Subcutaneous abdominal adipose tissue (tissue), 5 donors: ENCODE data around the gene GNAS-AS1.

Experiments
- H3K27ac ChIP-seq: one replicate; pipeline ENCODE4 v1.7.0; 2013; ENCODE audit warnings: low read depth, mild to moderate bottlenecking, inconsistent platforms, low read length, moderate library complexity
- H3K27me3 ChIP-seq, 5 donors: one replicate each; pipeline ENCODE4 v1.7.0; 2013; ENCODE audit warnings: low read length in 5 of 5, inconsistent platforms in 1 of 5; ENCODE audit not compliant: control insufficient read depth in 5 of 5, insufficient read depth in 4 of 5
- H3K36me3 ChIP-seq, 5 donors: one replicate each; pipeline ENCODE4 v1.7.0; 2013; ENCODE audit warnings: low read length in 5 of 5; ENCODE audit not compliant: control insufficient read depth in 5 of 5, insufficient read depth in 5 of 5
- H3K4me1 ChIP-seq, 5 donors: one replicate each; pipeline ENCODE4 v1.7.0; 2013; ENCODE audit warnings: low read length in 5 of 5, mild to moderate bottlenecking in 3 of 5, moderate library complexity in 1 of 5; ENCODE audit not compliant: control insufficient read depth in 5 of 5, insufficient read depth in 5 of 5
- H3K4me3 ChIP-seq, 5 donors: one replicate each; pipeline ENCODE4 v1.7.0; 2013; ENCODE audit warnings: low read length in 5 of 5, low read depth in 1 of 5
- H3K9ac ChIP-seq, 5 donors: one replicate each; pipeline ENCODE4 v1.7.0; 2013; ENCODE audit warnings: low read length in 5 of 5, mild to moderate bottlenecking in 4 of 5, moderate library complexity in 3 of 5
- H3K9me3 ChIP-seq, 5 donors: one replicate each; pipeline ENCODE4 v1.7.0; 2013; ENCODE audit warnings: low read length in 5 of 5; ENCODE audit not compliant: control insufficient read depth in 5 of 5
- donor health status: healthy.
- donor health status: healthy.
- donor health status: healthy.
- donor health status: healthy.
- donor health status: healthy.

GNAS-AS1 gene

DNA sequence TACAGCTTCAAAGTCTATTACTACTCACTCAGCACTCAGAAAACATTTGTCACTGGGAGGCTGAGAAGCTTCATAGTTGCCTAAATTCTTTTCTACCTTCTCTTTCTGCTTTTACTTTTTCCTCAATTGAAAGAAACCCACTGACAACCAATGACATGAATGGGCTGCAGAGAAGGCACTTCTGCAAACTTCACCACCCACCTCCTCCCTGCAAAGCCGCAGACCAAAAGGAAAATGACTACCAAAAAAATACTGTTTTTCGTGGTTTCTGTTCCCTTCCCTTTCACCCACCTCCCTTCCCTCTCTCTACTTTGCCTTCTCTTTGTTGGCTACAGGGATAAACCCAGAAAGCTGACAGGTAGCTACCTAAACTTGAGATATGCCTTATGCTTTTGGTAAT lies 3.2 kb downstream of the GNAS-AS1 start:
- H3K9me3 ChIP-seq = no peaks in the 10 kb centered on the region
- H3K9ac ChIP-seq = no peak overlapping the region
- H3K27ac ChIP-seq = no peak overlapping the region
- peaks cover 0 to 29% (median 27%) of the 10 kb centered on the region in 5 donors for H3K27me3 ChIP-seq
- H3K4me1 ChIP-seq = peaks cover 0 to 26% (median 16%) of the 10 kb centered on the region in 5 donors
- H3K36me3 ChIP-seq = no peaks in the 10 kb centered on the region
- H3K4me3 ChIP-seq = no peak overlapping the region

DNA sequence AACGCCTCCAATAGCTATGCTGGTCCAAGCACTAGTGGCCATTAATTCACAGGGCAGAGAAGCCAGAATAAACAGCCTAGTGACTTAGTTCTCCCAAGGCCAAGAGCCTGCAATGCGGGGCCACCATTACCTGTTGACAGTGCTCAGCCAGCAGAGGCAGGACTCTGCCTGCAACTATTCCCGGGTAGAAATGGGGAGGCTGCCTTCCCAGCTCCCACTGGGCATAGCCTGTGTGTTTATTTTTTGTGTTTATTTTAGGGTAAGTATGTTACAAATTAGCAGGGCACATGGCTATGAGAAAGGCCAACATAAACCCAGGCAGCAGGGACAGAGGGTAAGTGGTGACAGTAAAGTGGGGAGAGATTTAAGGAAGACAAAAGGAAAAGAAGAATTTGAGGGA lies 5.0 kb downstream of the GNAS-AS1 start:
- H3K4me3 ChIP-seq = no peak overlapping the region
- H3K27me3 ChIP-seq = peaks cover 0 to 26% (median 19%) of the 10 kb centered on the region in 5 donors
- no peaks in the 10 kb centered on the region for H3K9me3 ChIP-seq
- no peaks in the 10 kb centered on the region for H3K36me3 ChIP-seq
- H3K4me1 ChIP-seq = peaks cover 0 to 9% (median 3%) of the 10 kb centered on the region in 5 donors
- no peak overlapping the region for H3K9ac ChIP-seq
- H3K27ac ChIP-seq = no peak overlapping the region

DNA sequence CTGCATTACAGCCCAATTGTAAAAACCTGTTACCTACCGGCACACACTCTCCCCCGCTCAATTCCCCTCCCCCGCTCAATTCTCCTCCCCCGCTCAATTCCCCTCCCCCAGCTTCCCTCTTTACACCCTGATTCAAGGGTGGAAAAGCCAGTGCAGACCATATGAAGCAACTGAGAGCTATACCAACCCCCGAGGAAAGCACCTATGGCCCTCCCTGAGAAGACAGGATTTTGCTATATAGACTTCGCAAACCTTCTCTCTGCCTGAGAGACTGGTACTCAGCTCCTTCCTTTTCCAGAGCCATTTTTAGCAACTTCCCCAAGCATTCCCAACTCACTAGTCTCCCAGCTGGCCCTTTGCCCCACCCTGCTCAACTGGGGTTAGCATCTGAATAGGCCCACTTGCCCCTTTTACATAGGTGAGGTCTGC lies 7.6 kb downstream of the GNAS-AS1 start:
- Histone ChIP-seq H3K4me1 (peaks cover 0 to 16% (median 4%) of the 10 kb centered on the region in 5 donors), H3K9me3 (no peaks in the 10 kb centered on the region), H3K9ac (no peak overlapping the region), H3K36me3 (no peaks in the 10 kb centered on the region), H3K4me3 (no peak overlapping the region), H3K27me3 (peaks cover 4 to 34% (median 26%) of the 10 kb centered on the region in 5 donors), H3K27ac (no peak overlapping the region)

DNA sequence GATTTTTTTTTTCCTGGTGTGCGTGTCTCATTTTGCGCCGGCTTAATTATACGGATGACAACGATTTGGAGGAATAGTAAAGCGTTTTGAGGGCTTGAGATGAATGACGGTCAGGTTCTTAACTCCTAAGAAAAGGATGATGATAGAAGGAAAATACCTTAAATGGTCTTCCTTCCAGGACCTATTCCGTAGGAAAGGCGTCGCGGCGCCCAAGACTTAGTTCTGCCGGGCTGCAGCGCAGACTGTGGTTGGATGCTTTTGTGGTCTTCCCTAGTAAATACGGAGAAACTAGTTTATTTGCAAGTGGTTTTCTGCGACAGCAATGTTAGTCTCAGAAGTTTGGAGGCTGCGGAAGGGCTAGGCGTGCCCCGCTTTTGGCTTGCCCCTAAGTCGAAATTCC lies 8.4 kb downstream of the GNAS-AS1 start:
- Histone ChIP-seq H3K9ac (no peak overlapping the region), H3K4me1 (peaks cover 0 to 16% (median 4%) of the 10 kb centered on the region in 5 donors), H3K4me3 (no peak overlapping the region), H3K27me3 (peaks cover 4 to 37% (median 26%) of the 10 kb centered on the region in 5 donors), H3K9me3 (no peaks in the 10 kb centered on the region), H3K27ac (no peak overlapping the region), H3K36me3 (no peaks in the 10 kb centered on the region)

DNA sequence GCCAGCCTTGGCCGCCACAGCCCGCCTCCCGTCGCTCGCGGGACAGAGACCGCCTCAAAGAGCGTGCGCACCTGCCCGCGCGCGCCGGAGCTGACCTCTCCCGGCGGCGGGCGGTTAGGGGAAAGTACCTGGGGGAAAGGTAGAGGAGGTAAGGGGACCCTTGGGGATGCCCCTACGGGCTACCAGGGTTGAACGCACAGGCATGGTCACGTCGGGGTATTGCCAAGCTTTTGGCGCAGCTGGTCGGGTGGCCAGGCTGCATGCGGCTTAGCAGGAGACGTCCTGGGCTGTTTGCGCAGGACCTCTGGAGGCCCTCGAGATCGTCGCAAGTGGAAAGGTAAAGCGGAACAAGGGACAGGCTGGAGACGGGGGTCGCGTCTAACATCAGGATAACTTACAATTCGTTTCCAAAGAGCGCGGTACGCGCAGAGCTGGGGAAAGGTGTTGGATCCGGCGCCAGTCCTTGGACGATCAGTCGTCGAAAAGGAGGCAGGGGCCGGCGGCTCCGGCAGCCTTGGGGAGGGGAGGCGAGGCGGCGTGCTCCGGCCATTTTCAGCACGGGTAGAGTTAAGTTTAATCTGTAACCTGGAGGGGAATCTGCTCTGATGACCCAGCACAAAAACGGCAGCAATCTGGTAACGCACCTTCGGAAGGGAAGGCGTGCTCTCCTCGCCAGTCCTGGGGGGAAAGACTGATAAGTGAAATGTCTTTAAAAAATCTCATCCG lies 9.0 kb downstream of the GNAS-AS1 start:
- Histone ChIP-seq H3K36me3 (no peaks in the 10 kb centered on the region), H3K9ac (no peak overlapping the region), H3K9me3 (no peaks in the 10 kb centered on the region), H3K27me3 (peaks cover 4 to 37% (median 26%) of the 10 kb centered on the region in 5 donors), H3K4me3 (no peak overlapping the region), H3K27ac (no peak overlapping the region), H3K4me1 (peaks cover 0 to 12% (median 4%) of the 10 kb centered on the region in 5 donors)

DNA sequence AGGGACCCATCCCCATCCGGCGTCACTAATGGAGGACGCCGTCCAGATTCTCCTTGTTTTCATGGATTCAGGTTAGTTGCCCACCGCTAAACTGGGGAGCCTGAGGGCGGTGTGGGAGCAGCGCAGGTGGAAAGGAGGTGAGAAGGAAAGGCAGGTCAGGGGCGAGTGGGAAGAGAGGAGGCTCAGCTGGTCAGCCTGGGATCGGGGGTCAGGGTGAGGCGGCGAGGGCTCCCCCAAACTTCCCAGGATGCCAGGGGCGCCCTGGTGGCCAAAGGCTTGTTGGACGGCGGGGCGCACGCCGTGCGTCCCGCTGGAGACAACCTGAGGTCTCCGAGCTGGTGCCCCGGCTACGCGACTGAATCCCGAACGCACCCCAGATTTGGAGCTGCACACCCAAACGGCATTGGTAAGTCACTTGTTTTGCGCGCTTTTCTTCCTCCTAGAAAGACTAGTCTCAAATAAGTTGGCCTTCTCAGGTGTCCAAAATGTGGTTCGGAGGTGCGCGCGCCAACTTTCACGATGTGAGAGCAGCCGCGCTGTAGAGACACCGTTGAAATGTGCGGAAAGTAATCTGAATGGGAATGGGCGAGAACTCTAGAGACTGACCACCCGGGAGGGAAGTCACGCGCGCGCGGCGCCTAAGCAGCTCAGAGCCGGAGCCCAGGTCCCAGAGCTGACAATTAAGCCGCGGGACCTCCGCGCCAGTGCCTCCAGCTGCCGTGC lies 9.7 kb downstream of the GNAS-AS1 start:
- no peak overlapping the region for H3K27ac ChIP-seq
- peaks cover 4 to 37% (median 26%) of the 10 kb centered on the region in 5 donors for H3K27me3 ChIP-seq
- H3K9ac ChIP-seq = no peak overlapping the region
- H3K9me3 ChIP-seq = no peaks in the 10 kb centered on the region
- peaks cover 0 to 12% (median 4%) of the 10 kb centered on the region in 5 donors for H3K4me1 ChIP-seq
- H3K4me3 ChIP-seq = no peak overlapping the region
- H3K36me3 ChIP-seq = no peaks in the 10 kb centered on the region

DNA sequence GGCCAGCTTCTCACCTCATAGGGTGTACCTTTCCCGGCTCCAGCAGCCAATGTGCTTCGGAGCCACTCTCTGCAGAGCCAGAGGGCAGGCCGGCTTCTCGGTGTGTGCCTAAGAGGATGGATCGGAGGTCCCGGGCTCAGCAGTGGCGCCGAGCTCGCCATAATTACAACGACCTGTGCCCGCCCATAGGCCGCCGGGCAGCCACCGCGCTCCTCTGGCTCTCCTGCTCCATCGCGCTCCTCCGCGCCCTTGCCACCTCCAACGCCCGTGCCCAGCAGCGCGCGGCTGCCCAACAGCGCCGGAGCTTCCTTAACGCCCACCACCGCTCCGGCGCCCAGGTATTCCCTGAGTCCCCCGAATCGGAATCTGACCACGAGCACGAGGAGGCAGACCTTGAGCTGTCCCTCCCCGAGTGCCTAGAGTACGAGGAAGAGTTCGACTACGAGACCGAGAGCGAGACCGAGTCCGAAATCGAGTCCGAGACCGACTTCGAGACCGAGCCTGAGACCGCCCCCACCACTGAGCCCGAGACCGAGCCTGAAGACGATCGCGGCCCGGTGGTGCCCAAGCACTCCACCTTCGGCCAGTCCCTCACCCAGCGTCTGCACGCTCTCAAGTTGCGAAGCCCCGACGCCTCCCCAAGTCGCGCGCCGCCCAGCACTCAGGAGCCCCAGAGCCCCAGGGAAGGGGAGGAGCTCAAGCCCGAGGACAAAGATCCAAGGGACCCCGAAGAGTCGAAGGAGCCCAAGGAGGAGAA lies 10.5 kb downstream of the GNAS-AS1 start:
- Histone ChIP-seq H3K27me3 (peaks cover 4 to 40% (median 26%) of the 10 kb centered on the region in 5 donors), H3K4me3 (no peak overlapping the region), H3K27ac (no peak overlapping the region), H3K9me3 (no peaks in the 10 kb centered on the region), H3K9ac (no peak overlapping the region), H3K4me1 (peaks cover 0 to 12% (median 4%) of the 10 kb centered on the region in 5 donors), H3K36me3 (no peaks in the 10 kb centered on the region)

DNA sequence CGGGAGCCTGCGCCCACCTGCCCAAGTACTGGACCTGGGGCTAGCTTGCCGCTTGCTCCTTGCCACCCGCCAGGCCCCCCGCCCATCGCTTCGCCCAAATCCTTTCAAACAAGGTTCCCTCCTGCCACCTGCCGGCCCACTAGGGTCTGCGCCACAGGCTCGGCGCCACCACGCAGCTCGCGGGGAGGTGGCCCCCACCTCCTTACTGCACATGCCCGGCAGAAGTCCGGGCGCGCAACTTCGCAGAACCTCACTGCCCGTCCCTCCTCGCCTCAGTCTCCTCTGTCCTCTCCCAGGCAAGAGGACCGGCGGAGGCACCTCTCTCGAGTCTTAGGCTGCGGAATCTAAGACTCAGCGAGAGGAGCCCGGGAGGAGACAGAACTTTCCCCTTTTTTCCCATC lies 11.2 kb downstream of the GNAS-AS1 start:
- H3K4me1 ChIP-seq = peaks cover 0 to 12% (median 4%) of the 10 kb centered on the region in 5 donors
- H3K27me3 ChIP-seq = peaks cover 4 to 39% (median 26%) of the 10 kb centered on the region in 5 donors
- no peak overlapping the region for H3K27ac ChIP-seq
- H3K36me3 ChIP-seq = no peaks in the 10 kb centered on the region
- no peak overlapping the region for H3K4me3 ChIP-seq
- H3K9me3 ChIP-seq = no peaks in the 10 kb centered on the region
- no peak overlapping the region for H3K9ac ChIP-seq

DNA sequence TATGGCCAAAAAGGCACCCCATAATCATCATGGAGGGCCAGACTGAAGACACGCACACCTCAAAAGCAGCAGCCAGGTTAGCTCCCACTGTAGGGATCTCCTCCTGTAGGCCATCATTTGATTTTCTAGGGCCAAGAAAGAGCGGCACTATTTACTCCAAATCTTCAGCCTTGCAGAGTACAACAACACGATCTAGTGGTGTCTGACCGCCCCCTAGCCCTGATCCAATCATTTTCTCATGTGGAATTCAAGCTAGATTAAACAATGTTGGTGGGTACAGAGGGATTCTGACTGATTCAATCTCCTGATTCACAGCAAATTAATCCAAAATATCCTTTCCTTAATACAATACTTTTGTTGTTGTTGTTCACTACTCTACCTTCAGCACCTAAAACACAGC lies 12.5 kb downstream of the GNAS-AS1 start:
- H3K4me3 ChIP-seq = no peak overlapping the region
- H3K27me3 ChIP-seq = peaks cover 4 to 44% (median 26%) of the 10 kb centered on the region in 5 donors
- no peak overlapping the region for H3K9ac ChIP-seq
- H3K36me3 ChIP-seq = no peaks in the 10 kb centered on the region
- no peak overlapping the region for H3K27ac ChIP-seq
- H3K4me1 ChIP-seq = peaks cover 0 to 12% (median 4%) of the 10 kb centered on the region in 5 donors
- H3K9me3 ChIP-seq = no peaks in the 10 kb centered on the region
